ENCODE data around the gene ARFGAP3.

DNA sequence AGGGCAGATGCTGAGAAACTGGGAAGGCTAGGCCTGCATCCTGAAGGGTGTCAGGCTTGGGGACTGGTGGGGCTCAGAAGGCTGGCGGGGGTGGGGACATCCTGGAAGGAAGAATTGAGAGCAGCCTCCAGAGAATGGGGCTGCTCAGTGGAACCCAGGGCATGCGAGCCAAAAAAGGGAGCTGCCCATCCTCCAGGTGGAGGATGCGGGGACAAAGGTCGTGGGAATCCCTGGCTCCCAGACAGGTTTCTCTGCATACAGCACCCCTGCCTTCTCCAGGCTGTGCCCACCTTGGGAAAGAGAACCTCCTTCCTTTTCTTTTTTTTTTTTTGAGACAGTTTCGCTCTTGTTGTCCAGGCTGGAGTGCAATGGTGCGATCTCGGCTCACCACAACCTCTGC lies 40.9 kb upstream of the ARFGAP3 start:
- TF ChIP-seq, protein P1, sequence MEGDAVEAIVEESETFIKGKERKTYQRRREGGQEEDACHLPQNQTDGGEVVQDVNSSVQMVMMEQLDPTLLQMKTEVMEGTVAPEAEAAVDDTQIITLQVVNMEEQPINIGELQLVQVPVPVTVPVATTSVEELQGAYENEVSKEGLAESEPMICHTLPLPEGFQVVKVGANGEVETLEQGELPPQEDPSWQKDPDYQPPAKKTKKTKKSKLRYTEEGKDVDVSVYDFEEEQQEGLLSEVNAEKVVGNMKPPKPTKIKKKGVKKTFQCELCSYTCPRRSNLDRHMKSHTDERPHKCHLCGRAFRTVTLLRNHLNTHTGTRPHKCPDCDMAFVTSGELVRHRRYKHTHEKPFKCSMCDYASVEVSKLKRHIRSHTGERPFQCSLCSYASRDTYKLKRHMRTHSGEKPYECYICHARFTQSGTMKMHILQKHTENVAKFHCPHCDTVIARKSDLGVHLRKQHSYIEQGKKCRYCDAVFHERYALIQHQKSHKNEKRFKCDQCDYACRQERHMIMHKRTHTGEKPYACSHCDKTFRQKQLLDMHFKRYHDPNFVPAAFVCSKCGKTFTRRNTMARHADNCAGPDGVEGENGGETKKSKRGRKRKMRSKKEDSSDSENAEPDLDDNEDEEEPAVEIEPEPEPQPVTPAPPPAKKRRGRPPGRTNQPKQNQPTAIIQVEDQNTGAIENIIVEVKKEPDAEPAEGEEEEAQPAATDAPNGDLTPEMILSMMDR (conservative IDR thresholded peaks at IDR 0.05 in 1 of 2, IDR thresholded peaks at IDR 0.05 in 1 of 2; ENCODE audit: extremely low read depth in 1 of 2, insufficient read depth in 1 of 2, low read depth in 1 of 2, low read length in 2 of 2) = no peak
- no peak for TF ChIP-seq EZH2 (IDR thresholded peaks at IDR 0.05; ENCODE audit: borderline replicate concordance, low read length)
